GM23248 (cell line): ENCODE measurements around the gene EVL. TPM values are rescaled to one million over a fixed set of nuclear protein-coding genes. Genes with fewer than 3 reads are reported as not detected.

Experiments
- DNase-seq: peaks from one replicate; pipeline ENCODE4 v3.0.0-alpha.2; 2015
- H2AFZ ChIP-seq: fragments of 200-600 bp; sonication (generic); 2 replicates; pipeline ENCODE4 v1.6.1; 2016; ENCODE audit warnings: antibody characterized with exemption
- H3F3A ChIP-seq: fragments of 200-600 bp; sonication (generic); 2 replicates; pipeline ENCODE4 v1.6.1; 2016; ENCODE audit warnings: mild to moderate bottlenecking, antibody characterized with exemption, mixed run types; ENCODE audit not compliant: insufficient read depth
- H3K27ac ChIP-seq: fragments of 200-600 bp; sonication (generic); 2 replicates; pipeline ENCODE4 v1.5.1; 2016; ENCODE audit warnings: mild to moderate bottlenecking
- H3K27me3 ChIP-seq: fragments of 200-600 bp; sonication (generic); replicated peaks from 2 replicates; pipeline ENCODE4 v1.6.1; 2016; ENCODE audit warnings: mild to moderate bottlenecking; ENCODE audit not compliant: insufficient read depth
- H3K36me3 ChIP-seq: fragments of 200-600 bp; sonication (generic); 2 replicates; pipeline ENCODE4 v1.6.1; 2016; ENCODE audit warnings: low read depth, mild to moderate bottlenecking
- H3K4me1 ChIP-seq: fragments of 200-600 bp; sonication (generic); 2 replicates; pipeline ENCODE4 v1.6.1; 2016; ENCODE audit warnings: mild to moderate bottlenecking; ENCODE audit not compliant: insufficient read depth
- H3K4me2 ChIP-seq: fragments of 200-600 bp; sonication (generic); one replicate; pipeline ENCODE4 v1.6.1; 2016; ENCODE audit warnings: mild to moderate bottlenecking; ENCODE audit not compliant: unreplicated experiment
- H3K4me3 ChIP-seq: fragments of 200-600 bp; sonication (generic); 2 replicates; pipeline ENCODE4 v1.5.1; 2016; ENCODE audit warnings: mild to moderate bottlenecking
- H3K79me2 ChIP-seq: fragments of 200-600 bp; sonication (generic); 2 replicates; pipeline ENCODE4 v1.6.1; 2016; ENCODE audit warnings: mild to moderate bottlenecking; ENCODE audit not compliant: insufficient read depth
- H3K9ac ChIP-seq: fragments of 200-600 bp; sonication (generic); 2 replicates; pipeline ENCODE4 v1.6.1; 2016; ENCODE audit warnings: mild to moderate bottlenecking
- H3K9me2 ChIP-seq: fragments of 200-600 bp; sonication (generic); 2 replicates; pipeline ENCODE4 v1.6.1; 2016; ENCODE audit warnings: mixed run types, mild to moderate bottlenecking, moderate library complexity; ENCODE audit not compliant: insufficient read depth
- H3K9me3 ChIP-seq: fragments of 200-600 bp; sonication (generic); one replicate; pipeline ENCODE4 v1.6.1; 2017; ENCODE audit warnings: low read depth
- H4K20me1 ChIP-seq: fragments of 200-600 bp; sonication (generic); 2 replicates; pipeline ENCODE4 v1.6.0; 2016; ENCODE audit not compliant: insufficient read depth
- EZH2 ChIP-seq: fragments of 200-600 bp; sonication (generic); IDR thresholded peaks from 2 replicates; pipeline ENCODE4 v1.6.1; 2018; ENCODE audit warnings: antibody characterized with exemption, mild to moderate bottlenecking; ENCODE audit not compliant: insufficient read depth, poor library complexity, severe bottlenecking
- EZH2phosphoT487 ChIP-seq: fragments of 200-600 bp; sonication (generic); IDR thresholded peaks from 2 replicates; pipeline ENCODE4 v1.6.1; 2018; ENCODE audit warnings: antibody characterized with exemption, moderate library complexity, mild to moderate bottlenecking, low read depth; ENCODE audit not compliant: insufficient read depth
- WGBS, 2 experiments: methylation state at CpG; one replicate each; pipeline ENCODE4 v1.1.6; 2015 to 2017; ENCODE audit warnings: low lambda C conversion rate in 2 of 2, low coverage in 1 of 2; ENCODE audit errors: missing lambda C conversion rate in 2 of 2; 5-methylcytosine and 5-hydroxymethylcytosine counted together
- in situ Hi-C: fragments of 300-500 bp; cut with MboI; formaldehyde crosslinking; loops from 2 replicates; pipeline ENCODE4 v1.15.0; 2020
- polyA plus RNA-seq: library from polyadenylated mRNA; unstranded; fragments of >200 nt; fragmentation: Nextera tagmentation; extraction: Ambion mirVana; gene quantifications from 2 replicates; pipeline ENCODE4 v1.2.1, GENCODE V29; 2016
- total RNA-seq: library from RNA; depleted of rRNA; stranded (reverse); fragments of >200 nt; shearing (Covaris generic); gene quantifications from 2 replicates; pipeline ENCODE4 v1.2.3, GENCODE V29; 2014

EVL gene
- total and polyA plus RNA-seq, 2 experiments from 2014 or later, result 6.6 to 29.9 TPM

DNA sequence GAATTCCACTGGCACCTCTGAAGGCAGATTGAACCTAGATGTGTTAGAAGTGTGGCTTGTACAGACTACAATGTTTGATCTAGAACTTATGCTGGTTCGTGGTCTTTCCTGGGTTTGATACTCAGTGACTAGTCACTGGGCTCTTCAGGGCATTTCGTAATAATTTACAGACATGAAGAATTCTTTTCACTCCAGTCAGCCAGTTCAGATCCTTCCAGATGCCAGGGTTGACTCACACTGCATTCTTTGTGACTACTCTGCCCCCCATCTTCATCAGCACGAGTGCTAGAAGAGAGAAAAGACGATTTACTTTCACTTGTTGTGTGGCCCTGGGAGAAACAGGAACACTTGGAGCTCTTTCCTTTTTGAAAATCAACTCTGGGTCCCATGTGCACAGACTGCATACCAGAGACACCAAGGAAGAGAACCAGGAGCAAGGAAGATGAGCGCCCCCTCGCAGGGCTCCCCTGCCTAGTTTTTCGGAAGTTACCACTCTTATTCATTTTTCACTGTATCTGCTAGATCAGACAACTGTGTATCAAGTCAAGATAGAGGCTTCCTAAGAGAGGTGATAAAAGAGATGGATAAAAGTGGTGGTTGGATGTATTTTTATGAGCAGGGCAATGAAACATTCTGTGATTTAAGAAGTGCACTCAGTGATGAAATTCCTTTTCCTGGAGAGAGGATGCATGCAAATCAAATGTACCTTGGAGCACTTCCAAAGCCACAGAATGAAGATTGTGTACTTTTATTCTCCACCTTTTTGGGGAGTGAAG lies 33.5 kb upstream of the EVL start:
- Histone ChIP-seq H3K4me3 (peak overlapping the region; percentile 90), H3K27ac (peak overlapping the region; percentile 100), H3K27me3 (no peaks in the 10 kb centered on the region), H3K9me2 (no peaks in the 10 kb centered on the region), H3K79me2 (peaks cover 43% of the 10 kb centered on the region), H2AFZ (no peak overlapping the region; the same call in 1 of the 2 replicates), H3K36me3 (no peaks in the 10 kb centered on the region), H3F3A (peaks cover 46% of the 10 kb centered on the region), H4K20me1 (no peaks in the 10 kb centered on the region), H3K4me2 (peak overlapping the region; percentile 100), H3K9me3 (no peaks in the 10 kb centered on the region), H3K9ac (peak overlapping the region; percentile 94), H3K4me1 (peaks cover 56% of the 10 kb centered on the region)
- WGBS, 2 experiments, result 2 to 3% methylated on average over 7 of the region's 7 CpGs
- in situ Hi-C loops, result no loop called here
- TF ChIP-seq EZH2phosphoT487 (peak; percentile 80; the same call in 1 of the 2 replicates), EZH2 (no peak)
- peak; percentile 100 for DNase-seq

DNA sequence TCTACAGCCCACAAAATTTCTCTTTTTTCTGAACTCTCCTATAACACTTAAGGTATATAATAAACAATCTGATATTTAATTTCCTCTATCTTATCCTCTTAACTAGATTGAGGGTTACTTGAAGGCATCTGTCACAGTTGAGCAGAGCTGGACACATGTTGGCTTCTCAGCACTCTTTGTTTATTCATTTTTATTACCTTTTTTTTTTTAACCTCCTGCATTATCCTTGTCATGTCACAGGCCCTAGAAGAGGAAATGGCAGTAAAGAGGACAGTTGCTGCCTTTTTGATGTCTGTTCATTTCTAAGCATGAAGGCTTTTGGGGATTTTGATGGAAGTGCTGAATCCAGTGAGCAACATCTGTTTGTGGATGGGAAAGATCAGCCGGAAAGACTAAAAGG lies 32.5 kb upstream of the EVL start:
- TF ChIP-seq EZH2, result no peak
- no peak for TF ChIP-seq EZH2phosphoT487
- no peaks in the 10 kb centered on the region for H3K9me2 ChIP-seq
- no peaks in the 10 kb centered on the region for H3K9me3 ChIP-seq
- H3K4me3 ChIP-seq, result peak overlapping the region; percentile 90; the same call in 1 of the 2 replicates
- in situ Hi-C loops, result no loop called here
- H3K4me1 ChIP-seq, result peaks cover 55% of the 10 kb centered on the region
- peak overlapping the region; percentile 100 for H3K27ac ChIP-seq
- H3K79me2 ChIP-seq, result peaks cover 42% of the 10 kb centered on the region
- H3K36me3 ChIP-seq, result no peaks in the 10 kb centered on the region
- no peak for DNase-seq
- no peak overlapping the region for H2AFZ ChIP-seq
- no peaks in the 10 kb centered on the region for H4K20me1 ChIP-seq
- H3K4me2 ChIP-seq, result peak overlapping the region; percentile 100
- no peaks in the 10 kb centered on the region for H3K27me3 ChIP-seq
- H3F3A ChIP-seq, result peaks cover 46% of the 10 kb centered on the region
- H3K9ac ChIP-seq, result 0 out of 2 replicates have a peak overlapping the region, but pooled peaks have one; percentile 94
- 98 to 100% methylated on average over 1 of the region's 1 CpG for WGBS, 2 experiments

DNA sequence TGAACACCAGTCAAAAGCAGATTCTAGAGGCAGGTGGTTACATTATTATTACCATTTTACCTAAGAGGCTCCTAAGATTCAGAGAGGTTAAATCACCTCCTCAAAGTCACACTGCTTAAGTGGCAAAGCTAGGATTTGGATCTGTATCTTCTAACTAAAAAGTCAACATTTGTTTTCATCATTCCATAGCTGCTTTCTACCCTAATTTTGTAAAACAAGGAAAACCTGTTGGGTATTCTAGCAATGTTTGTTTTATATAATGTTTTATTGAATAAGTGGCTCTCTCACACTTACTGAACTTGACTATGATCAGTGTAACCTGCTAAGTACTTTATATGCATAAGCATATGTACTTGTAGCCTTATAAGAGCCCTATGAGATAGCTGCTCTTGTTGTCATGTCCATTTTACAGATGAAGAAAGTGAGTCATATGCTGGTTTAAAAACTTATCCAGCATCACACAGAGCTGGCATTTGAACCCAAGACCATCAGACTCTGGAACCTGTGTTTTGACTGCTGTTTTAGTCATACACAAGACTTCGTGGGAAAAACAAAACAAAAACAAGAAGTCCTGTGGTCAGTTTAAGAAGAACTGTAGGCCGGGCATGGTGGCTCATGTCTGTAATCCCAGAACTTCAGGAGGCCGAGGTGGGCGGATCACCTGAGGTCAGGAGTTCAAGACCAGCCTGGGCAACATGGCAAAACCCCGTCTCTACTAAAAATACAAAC lies 31.7 kb upstream of the EVL start:
- Histone ChIP-seq H3K27ac (no peak overlapping the region), H3K9me2 (no peaks in the 10 kb centered on the region), H3K79me2 (peaks cover 41% of the 10 kb centered on the region), H3K36me3 (no peaks in the 10 kb centered on the region), H2AFZ (no peak overlapping the region), H3K4me1 (peaks cover 48% of the 10 kb centered on the region), H3F3A (peaks cover 46% of the 10 kb centered on the region), H3K27me3 (no peaks in the 10 kb centered on the region), H3K4me2 (no peak overlapping the region), H3K9ac (no peak overlapping the region), H3K9me3 (no peaks in the 10 kb centered on the region), H3K4me3 (no peak overlapping the region), H4K20me1 (no peaks in the 10 kb centered on the region)
- no peak for TF ChIP-seq EZH2
- WGBS, 2 experiments, result 89 to 91% methylated on average over 5 of the region's 5 CpGs
- no peak for DNase-seq
- in situ Hi-C loops, result no loop called here

DNA sequence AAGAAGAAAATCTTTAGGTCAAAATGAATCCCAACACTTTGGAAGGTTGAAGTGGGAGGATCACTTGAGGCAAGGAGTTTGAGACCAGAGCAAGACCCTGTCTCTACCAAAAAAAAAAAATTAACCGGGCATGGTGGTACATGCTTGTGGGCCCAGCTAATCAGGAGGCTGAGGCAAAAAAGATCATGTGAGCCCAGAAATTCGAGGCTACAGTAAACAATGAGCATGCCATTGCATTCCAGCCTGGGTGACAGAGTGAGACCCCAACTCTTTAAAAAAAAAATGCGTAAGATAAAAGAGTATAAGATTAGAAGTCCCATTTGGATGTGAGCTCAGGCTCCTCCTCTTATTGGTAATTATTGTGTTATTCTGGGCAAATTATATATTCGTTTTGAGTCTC lies 30.8 kb upstream of the EVL start:
- no peaks in the 10 kb centered on the region for H3K9me3 ChIP-seq
- H3K9me2 ChIP-seq, result no peaks in the 10 kb centered on the region
- H3K4me1 ChIP-seq, result peaks cover 38% of the 10 kb centered on the region
- H3K4me3 ChIP-seq, result no peak overlapping the region
- H3K4me2 ChIP-seq, result no peak overlapping the region
- DNase-seq, result no peak
- in situ Hi-C loops, result no loop called here
- H3K9ac ChIP-seq, result no peak overlapping the region
- WGBS, 2 experiments, result 91% methylated on average over 4 of the region's 4 CpGs
- no peak overlapping the region for H3K27ac ChIP-seq
- no peak overlapping the region for H2AFZ ChIP-seq
- TF ChIP-seq EZH2phosphoT487, result no peak
- TF ChIP-seq EZH2, result no peak
- H3F3A ChIP-seq, result peaks cover 38% of the 10 kb centered on the region
- no peaks in the 10 kb centered on the region for H3K27me3 ChIP-seq
- H3K79me2 ChIP-seq, result peaks cover 50% of the 10 kb centered on the region
- H3K36me3 ChIP-seq, result no peaks in the 10 kb centered on the region
- H4K20me1 ChIP-seq, result no peaks in the 10 kb centered on the region
